K562 (cell line): Measurements from ENCODE around the gene SYNM.

Experiments
- KDM1A ChIP-seq, 2 experiments: fragments of 450-650 bp; IDR thresholded peaks; 2 replicates each; pipeline ENCODE4 v1.6.1; 2016; ENCODE audit warnings: mild to moderate bottlenecking in 2 of 2
- POLR2A ChIP-seq: fragments of 450-650 bp; conservative IDR thresholded peaks from 2 replicates; pipeline ENCODE4 v1.6.1; 2016
- SETDB1 ChIP-seq: IDR thresholded peaks from one replicate; pipeline ENCODE4 v1.6.1; 2012; ENCODE audit warnings: low read length, control low read depth, inconsistent platforms
- TAF7 ChIP-seq: fragments of 450-650 bp; IDR thresholded peaks from 2 replicates; pipeline ENCODE4 v1.6.1; 2016; ENCODE audit warnings: missing genetic modification characterization, missing compliant biosample characterization
- THAP12 ChIP-seq: fragments of 250-450 bp; sonication (Bioruptor Pico); IDR thresholded peaks from 2 replicates; pipeline ENCODE4 v1.9.0; 2021; ENCODE audit warnings: mild to moderate bottlenecking, inconsistent platforms
- YY1 ChIP-seq, 3 experiments: IDR thresholded peaks; 2 replicates each; pipeline ENCODE4 v1.6.1; 2011; ENCODE audit warnings: low read length in 2 of 3, mild to moderate bottlenecking in 2 of 3, moderate library complexity in 2 of 3, borderline replicate concordance in 1 of 3, control low read depth in 1 of 3, low read depth in 1 of 3; ENCODE audit not compliant: insufficient read depth in 3 of 3, insufficient replicate concordance in 2 of 3, control insufficient read depth in 1 of 3, insufficient read length in 1 of 3; ENCODE audit errors: extremely low read depth in 1 of 3
- ZBTB40 ChIP-seq, 2 experiments: fragments of 450-650 bp in 1 of 2; sonication (generic) in 1 of 2; formaldehyde crosslinking in 1 of 2; IDR thresholded peaks; 2 replicates each; pipeline versions ENCODE4 v1.7.1 to v1.9.0; 2016 to 2022; ENCODE audit warnings: inconsistent platforms in 1 of 2, mild to moderate bottlenecking in 1 of 2, missing genetic modification reagents in 1 of 2
- ZNF263 ChIP-seq: sonication (generic); formaldehyde crosslinking; IDR thresholded peaks from 2 replicates; pipeline ENCODE4 v1.8.0; 2022; ENCODE audit warnings: mild to moderate bottlenecking, missing genetic modification reagents, borderline replicate concordance
- ZNF282 ChIP-seq: sonication (generic); formaldehyde crosslinking; IDR thresholded peaks from 2 replicates; pipeline ENCODE4 v1.8.1; 2023; ENCODE audit warnings: missing genetic modification reagents
- ZNF75A ChIP-seq: fragments of 450-650 bp; formaldehyde crosslinking; IDR thresholded peaks from 2 replicates; pipeline ENCODE4 v1.4.0; 2020; ENCODE audit warnings: mild to moderate bottlenecking
- TF ChIP-seq, protein P1 (sequence below), 3 experiments: IDR thresholded peaks in 2 of 3; conservative IDR thresholded peaks in 1 of 3; 2 replicates each; pipeline ENCODE4 v1.5.1; 2011 to 2012; ENCODE audit warnings: low read length in 3 of 3, mild to moderate bottlenecking in 3 of 3, control low read depth in 2 of 3, improper control_type of control experiment in 1 of 3, inconsistent platforms in 1 of 3, low read depth in 1 of 3, mixed read lengths in 1 of 3, moderate library complexity in 1 of 3; ENCODE audit not compliant: insufficient read depth in 2 of 3
- TF ChIP-seq, protein P2 (sequence below): fragments of 250-450 bp; sonication (Bioruptor Pico); IDR thresholded peaks from 2 replicates; pipeline ENCODE4 v1.8.0; 2022; ENCODE audit warnings: moderate library complexity, mild to moderate bottlenecking, inconsistent platforms

DNA sequence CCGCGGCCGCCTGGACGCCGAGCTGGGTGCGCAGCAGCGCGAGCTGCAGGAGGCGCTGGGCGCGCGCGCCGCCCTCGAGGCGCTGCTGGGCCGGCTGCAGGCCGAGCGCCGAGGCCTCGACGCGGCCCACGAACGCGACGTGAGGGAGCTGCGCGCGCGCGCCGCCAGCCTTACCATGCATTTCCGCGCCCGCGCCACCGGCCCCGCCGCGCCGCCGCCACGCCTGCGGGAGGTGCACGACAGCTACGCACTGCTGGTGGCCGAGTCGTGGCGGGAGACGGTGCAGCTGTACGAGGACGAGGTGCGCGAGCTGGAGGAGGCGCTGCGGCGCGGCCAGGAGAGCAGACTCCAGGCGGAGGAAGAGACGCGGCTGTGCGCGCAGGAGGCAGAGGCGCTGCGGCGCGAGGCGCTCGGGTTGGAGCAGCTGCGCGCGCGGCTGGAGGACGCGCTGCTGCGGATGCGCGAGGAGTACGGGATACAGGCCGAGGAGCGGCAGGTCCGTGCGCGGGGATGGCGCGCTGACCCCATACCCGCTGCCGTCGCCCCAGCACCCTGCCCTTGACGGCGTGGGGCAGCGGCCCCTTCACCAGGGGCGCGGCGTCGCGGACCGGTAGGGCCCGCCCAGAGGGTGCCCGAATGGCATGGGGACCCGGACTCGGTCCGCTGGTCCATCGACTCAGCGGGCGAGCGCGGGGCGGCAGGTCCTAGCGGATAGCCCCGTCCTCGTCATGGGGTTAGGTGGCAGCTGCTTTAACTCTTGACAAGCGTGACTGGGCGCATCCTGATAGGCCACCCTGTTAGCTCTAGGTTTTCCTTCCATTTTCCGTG is 848 bp downstream of the SYNM start:
- TF ChIP-seq ZBTB40 (IDR thresholded peaks at IDR 0.05) = no peak
- TF ChIP-seq ZBTB40 (CRISPR knock-in tag; IDR thresholded peaks at IDR 0.05) = no peak
- no peak for TF ChIP-seq POLR2A
- TF ChIP-seq, protein P1, sequence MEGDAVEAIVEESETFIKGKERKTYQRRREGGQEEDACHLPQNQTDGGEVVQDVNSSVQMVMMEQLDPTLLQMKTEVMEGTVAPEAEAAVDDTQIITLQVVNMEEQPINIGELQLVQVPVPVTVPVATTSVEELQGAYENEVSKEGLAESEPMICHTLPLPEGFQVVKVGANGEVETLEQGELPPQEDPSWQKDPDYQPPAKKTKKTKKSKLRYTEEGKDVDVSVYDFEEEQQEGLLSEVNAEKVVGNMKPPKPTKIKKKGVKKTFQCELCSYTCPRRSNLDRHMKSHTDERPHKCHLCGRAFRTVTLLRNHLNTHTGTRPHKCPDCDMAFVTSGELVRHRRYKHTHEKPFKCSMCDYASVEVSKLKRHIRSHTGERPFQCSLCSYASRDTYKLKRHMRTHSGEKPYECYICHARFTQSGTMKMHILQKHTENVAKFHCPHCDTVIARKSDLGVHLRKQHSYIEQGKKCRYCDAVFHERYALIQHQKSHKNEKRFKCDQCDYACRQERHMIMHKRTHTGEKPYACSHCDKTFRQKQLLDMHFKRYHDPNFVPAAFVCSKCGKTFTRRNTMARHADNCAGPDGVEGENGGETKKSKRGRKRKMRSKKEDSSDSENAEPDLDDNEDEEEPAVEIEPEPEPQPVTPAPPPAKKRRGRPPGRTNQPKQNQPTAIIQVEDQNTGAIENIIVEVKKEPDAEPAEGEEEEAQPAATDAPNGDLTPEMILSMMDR (IDR thresholded peaks at IDR 0.05 in 2 of 3, conservative IDR thresholded peaks at IDR 0.05 in 1 of 3; ENCODE audit: insufficient read depth in 2 of 3, low read depth in 1 of 3, low read length in 3 of 3) = no peak
- no peak for TF ChIP-seq YY1 (IDR thresholded peaks at IDR 0.05; ENCODE audit: borderline replicate concordance in 1 of 3, control insufficient read depth in 1 of 3, extremely low read depth in 1 of 3, insufficient read depth in 3 of 3, insufficient read length in 1 of 3, insufficient replicate concordance in 2 of 3, low read depth in 1 of 3, low read length in 2 of 3)
- TF ChIP-seq THAP12 = no peak
- no peak for TF ChIP-seq ZNF263 (CRISPR knock-in tag)
- no peak for TF ChIP-seq SETDB1
- TF ChIP-seq TAF7 (tag) = no peak
- TF ChIP-seq, protein P2, sequence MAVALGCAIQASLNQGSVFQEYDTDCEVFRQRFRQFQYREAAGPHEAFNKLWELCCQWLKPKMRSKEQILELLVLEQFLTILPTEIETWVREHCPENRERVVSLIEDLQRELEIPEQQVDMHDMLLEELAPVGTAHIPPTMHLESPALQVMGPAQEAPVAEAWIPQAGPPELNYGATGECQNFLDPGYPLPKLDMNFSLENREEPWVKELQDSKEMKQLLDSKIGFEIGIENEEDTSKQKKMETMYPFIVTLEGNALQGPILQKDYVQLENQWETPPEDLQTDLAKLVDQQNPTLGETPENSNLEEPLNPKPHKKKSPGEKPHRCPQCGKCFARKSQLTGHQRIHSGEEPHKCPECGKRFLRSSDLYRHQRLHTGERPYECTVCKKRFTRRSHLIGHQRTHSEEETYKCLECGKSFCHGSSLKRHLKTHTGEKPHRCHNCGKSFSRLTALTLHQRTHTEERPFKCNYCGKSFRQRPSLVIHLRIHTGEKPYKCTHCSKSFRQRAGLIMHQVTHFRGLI = no peak
- no peak for TF ChIP-seq ZNF282 (CRISPR knock-in tag)
- no peak for TF ChIP-seq ZNF75A
- TF ChIP-seq KDM1A (IDR thresholded peaks at IDR 0.05) = no peak
